Measurements from ENCODE around the gene MORN1. TPM values are rescaled to one million over a fixed set of nuclear protein-coding genes. Genes with fewer than 3 reads are reported as not detected.

MORN1 gene
- total RNA-seq, 1 donor from 2014 or later, result 11.8 TPM

GRCh38 chr1:2389644-2390043 is 1.7 kb downstream of the MORN1 start:
- Histone ChIP-seq H3K27ac (no peak overlapping the region), H3K4me1 (peaks cover 40% of the 10 kb centered on the region), H3K4me3 (no peak overlapping the region), H3K9me3 (no peaks in the 10 kb centered on the region), H3K36me3 (peaks cover 0 to 7% of the 10 kb centered on the region in 2 donors), H3K27me3 (no peaks in the 10 kb centered on the region)
- DNase-seq (ENCODE audit: extremely low spot score in 2 of 2), result no peak
- intact Hi-C loops (cut with DNase I), result no loop called here
- no peak for TF ChIP-seq POLR2A (IDR thresholded peaks at IDR 0.05)

DNA sequence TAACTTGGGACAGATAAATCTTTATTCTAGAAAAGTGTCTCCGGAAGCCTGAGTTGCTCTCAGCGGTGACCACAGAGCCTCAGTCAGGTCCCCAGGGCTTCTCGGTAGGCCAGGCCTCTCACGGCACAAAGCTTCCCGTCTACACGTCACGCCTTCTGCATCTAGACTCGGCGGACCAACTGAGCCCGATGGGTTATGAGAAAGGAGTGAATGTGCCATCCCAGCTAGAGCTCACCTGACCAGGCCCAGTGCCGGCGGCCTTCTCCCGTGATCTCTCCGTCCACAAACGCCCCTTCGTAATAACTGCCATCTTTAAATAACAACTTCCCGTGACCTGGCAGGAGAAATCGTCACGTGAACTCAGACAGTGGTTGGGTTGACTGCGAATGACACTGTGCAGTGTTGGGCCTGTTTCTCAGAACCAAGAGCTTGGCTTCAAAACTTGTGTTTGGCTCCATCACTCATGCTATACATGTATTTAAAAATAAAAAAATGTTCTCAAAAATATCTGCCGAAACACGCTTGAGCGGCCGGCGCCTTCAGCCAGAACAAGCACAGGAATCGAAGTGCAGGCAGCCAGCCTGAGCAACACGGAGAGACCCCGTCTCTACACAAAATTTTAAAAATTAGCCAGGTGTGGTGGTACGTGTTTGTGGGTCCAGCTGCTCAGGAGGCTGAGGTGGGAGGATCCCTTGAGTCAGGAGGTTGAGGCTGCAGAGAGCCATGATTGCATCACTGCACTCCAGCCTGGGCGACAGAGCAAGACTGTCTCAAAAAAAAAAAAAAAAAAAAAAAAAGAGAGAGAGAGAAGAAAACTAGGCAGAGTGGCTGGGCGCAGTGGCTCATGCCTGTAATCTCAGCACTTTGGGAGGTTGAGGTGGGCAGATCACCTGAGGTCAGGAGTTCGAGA is 3.1 kb downstream of the MORN1 start:
- no peak overlapping the region for H3K4me3 ChIP-seq
- no peak overlapping the region for H3K27ac ChIP-seq
- no peaks in the 10 kb centered on the region for H3K27me3 ChIP-seq
- peaks cover 0 to 4% of the 10 kb centered on the region in 2 donors for H3K36me3 ChIP-seq
- H3K4me1 ChIP-seq, result peaks cover 26% of the 10 kb centered on the region
- no peaks in the 10 kb centered on the region for H3K9me3 ChIP-seq
- DNase-seq (ENCODE audit: extremely low spot score in 2 of 2), result no peak
- intact Hi-C loops (cut with DNase I), result no loop called here
- TF ChIP-seq CTCF (IDR thresholded peaks at IDR 0.05) (no peak), POLR2AphosphoS5 (IDR thresholded peaks at IDR 0.05; ENCODE audit: insufficient read depth in 1 of 2, low read depth in 1 of 2) (no peak), POLR2A (IDR thresholded peaks at IDR 0.05) (no peak)

GRCh38 chr1:2386636-2387611 is 4.4 kb downstream of the MORN1 start:
- no peak for DNase-seq (ENCODE audit: extremely low spot score in 2 of 2)
- TF ChIP-seq POLR2A (IDR thresholded peaks at IDR 0.05) (no peak), CTCF (IDR thresholded peaks at IDR 0.05) (no peak), POLR2AphosphoS5 (IDR thresholded peaks at IDR 0.05; ENCODE audit: insufficient read depth in 1 of 2, low read depth in 1 of 2) (no peak)
- H3K27me3 ChIP-seq, result no peaks in the 10 kb centered on the region
- H3K9me3 ChIP-seq, result no peaks in the 10 kb centered on the region
- H3K4me3 ChIP-seq, result no peak overlapping the region
- H3K4me1 ChIP-seq, result peaks cover 16% of the 10 kb centered on the region
- H3K36me3 ChIP-seq, result no peaks in the 10 kb centered on the region
- intact Hi-C loops (cut with DNase I), result no loop called here
- H3K27ac ChIP-seq, result no peak overlapping the region

GRCh38 chr1:2385606-2386280 is 5.6 kb downstream of the MORN1 start:
- no peaks in the 10 kb centered on the region for H3K36me3 ChIP-seq
- no peaks in the 10 kb centered on the region for H3K27me3 ChIP-seq
- DNase-seq (ENCODE audit: extremely low spot score in 2 of 2), result no peak
- H3K4me1 ChIP-seq, result peaks cover 21% of the 10 kb centered on the region
- H3K4me3 ChIP-seq, result no peak overlapping the region
- H3K27ac ChIP-seq, result no peak overlapping the region
- TF ChIP-seq CTCF (IDR thresholded peaks at IDR 0.05) (no peak), POLR2A (IDR thresholded peaks at IDR 0.05) (no peak), POLR2AphosphoS5 (IDR thresholded peaks at IDR 0.05; ENCODE audit: insufficient read depth in 1 of 2, low read depth in 1 of 2) (no peak)
- intact Hi-C loops (cut with DNase I), result no loop called here
- H3K9me3 ChIP-seq, result no peaks in the 10 kb centered on the region

GRCh38 chr1:2384941-2385481 is 6.3 kb downstream of the MORN1 start:
- intact Hi-C loops (cut with DNase I), result no loop called here
- Histone ChIP-seq H3K4me3 (no peak overlapping the region), H3K27me3 (no peaks in the 10 kb centered on the region), H3K9me3 (no peaks in the 10 kb centered on the region), H3K36me3 (no peaks in the 10 kb centered on the region), H3K4me1 (peaks cover 14% of the 10 kb centered on the region), H3K27ac (no peak overlapping the region)
- TF ChIP-seq POLR2AphosphoS5 (IDR thresholded peaks at IDR 0.05; ENCODE audit: insufficient read depth in 1 of 2, low read depth in 1 of 2) (no peak), POLR2A (IDR thresholded peaks at IDR 0.05) (no peak), CTCF (IDR thresholded peaks at IDR 0.05) (no peak)
- DNase-seq (ENCODE audit: extremely low spot score in 2 of 2), result no peak
